Eye (tissue), 1 donor: Measurements from ENCODE around the gene ARID1B.

Experiments
- DNase-seq: peaks from one replicate; pipeline ENCODE4 v3.0.0-alpha.2; 2015

Gene ARID1B

DNA sequence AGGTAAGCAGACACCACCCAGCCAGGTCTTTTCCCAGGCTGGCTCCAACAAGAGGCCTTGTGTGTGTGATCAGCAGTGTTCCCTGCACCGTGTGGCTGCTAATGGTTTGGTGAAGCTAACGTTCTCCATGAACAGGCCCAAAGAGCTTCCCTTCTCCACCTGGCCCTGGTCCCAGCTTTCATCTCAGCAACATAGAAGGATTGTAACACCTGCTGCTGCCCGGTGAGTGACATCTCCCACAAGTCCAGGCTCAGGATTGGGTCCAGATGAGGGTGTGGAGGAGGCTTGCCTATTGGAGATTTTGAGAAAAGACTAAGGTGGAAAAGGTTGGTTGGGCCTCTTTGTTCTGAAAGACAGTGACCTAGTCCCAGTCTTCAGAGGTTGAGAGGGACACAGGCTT, 456.5 kb downstream of the ARID1B start:
- no peak for DNase-seq

DNA sequence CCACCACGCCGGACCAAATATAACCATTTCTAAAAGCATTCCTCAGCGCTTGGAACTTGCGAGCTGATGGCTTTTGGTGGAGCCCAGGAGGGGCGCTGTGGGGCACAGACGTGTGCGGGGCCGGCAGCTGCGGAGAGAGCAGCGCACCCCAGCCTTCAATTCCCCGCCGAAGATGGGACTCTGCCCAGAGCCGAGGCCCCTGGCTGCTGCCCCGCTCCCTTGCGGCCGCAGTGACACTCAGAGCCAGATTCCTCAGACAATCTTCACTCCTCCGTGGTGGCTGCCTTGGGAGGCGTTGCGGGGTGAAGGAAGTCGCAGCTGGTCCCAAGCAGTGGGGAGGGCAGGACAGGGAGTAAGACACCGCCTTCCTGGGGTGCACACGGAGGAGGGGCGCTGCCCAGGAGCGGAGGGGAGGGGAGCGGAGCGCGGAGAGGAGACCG, 458.4 kb downstream of the ARID1B start:
- peak; percentile 90 for DNase-seq

DNA sequence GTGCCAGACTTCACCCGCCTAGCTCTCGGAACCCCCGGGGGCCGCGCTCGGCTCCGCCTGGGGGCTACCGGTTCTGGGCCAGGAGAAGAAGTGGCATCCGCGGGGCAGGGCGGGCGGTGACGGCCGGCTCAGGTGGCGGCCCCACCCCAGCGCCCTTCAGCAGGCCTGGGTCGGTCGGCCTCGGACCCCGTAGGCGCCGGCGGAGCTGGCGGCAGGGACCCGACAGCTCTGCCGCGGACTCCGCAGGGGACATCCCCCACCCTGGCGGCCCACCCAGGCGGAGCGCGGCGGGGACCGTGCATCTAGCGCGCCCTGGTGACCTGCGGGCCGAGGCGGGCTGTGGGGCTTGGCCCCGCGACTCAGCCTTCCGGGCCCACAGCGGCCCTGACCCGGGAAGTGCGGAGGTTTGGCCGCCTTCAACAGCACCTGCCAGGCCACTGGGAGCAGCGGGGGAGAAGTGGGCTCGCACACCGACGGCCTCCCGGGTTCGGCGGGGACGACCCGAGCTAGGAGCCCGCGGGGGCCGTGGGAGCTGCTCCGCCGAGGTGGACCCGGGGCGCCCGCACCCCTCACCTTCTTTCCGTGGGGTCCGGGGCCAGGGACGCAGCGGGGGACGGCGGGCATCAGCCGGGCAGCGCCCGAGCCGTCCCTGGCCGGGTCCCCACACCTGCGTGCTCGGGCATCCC, 459.0 kb downstream of the ARID1B start:
- peak; percentile 52 for DNase-seq

DNA sequence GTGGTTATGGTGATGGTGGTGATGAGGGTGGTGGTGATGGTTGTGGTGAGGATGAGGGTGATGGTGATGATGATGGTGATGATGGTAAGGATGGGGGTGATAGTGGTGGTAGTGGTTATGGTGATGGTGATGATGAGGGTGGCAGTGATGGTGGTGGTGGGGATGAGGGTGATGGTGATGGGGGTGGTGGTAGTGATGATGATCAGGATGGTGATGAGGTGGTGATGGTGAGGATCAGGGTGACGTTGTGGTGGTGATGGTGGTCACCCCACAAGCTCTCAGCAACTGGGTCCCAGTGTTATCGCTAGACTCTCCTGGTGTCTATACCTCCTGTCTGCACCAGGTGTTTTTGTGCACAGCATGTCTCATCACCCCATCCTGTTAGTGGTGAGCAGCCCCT, 461.2 kb downstream of the ARID1B start:
- DNase-seq: no peak

DNA sequence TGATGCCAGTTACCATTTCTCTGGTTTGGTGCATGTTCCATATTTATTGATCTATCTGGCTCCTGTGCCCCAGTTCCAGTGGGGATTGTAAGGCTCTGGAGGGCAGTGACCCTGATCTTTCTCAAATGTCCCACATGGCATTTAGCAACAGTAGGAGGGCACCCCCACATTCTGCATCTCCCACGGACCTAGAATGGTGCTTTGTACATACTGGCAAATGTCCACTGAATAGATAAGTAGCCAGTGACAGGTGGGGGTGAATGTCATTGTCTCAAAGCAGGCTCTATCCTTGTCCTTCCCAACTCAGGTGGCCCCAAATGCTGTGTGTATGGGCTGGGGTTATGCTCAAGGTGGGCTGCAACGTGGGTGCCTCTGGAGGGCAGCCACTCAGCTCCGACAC, 462.0 kb downstream of the ARID1B start:
- no peak for DNase-seq

DNA sequence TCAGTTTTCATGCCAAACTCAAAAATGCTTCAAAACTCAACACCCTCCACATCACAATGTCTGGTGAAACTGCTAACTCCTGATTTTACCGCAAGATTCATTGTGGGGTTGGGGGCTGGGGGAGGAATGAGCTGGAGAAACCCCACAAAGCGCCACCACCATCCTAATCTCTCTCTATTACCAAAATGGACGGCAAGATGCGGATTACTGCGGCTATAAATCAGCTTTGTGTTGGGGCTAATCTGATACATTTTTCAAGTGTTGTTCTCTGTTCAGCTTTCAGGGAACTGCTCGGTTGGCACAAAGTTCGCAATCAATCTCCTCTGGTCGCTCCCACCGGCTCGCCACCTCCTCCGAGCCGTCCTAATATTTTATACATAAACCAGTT, 462.5 kb downstream of the ARID1B start:
- no peak for DNase-seq

DNA sequence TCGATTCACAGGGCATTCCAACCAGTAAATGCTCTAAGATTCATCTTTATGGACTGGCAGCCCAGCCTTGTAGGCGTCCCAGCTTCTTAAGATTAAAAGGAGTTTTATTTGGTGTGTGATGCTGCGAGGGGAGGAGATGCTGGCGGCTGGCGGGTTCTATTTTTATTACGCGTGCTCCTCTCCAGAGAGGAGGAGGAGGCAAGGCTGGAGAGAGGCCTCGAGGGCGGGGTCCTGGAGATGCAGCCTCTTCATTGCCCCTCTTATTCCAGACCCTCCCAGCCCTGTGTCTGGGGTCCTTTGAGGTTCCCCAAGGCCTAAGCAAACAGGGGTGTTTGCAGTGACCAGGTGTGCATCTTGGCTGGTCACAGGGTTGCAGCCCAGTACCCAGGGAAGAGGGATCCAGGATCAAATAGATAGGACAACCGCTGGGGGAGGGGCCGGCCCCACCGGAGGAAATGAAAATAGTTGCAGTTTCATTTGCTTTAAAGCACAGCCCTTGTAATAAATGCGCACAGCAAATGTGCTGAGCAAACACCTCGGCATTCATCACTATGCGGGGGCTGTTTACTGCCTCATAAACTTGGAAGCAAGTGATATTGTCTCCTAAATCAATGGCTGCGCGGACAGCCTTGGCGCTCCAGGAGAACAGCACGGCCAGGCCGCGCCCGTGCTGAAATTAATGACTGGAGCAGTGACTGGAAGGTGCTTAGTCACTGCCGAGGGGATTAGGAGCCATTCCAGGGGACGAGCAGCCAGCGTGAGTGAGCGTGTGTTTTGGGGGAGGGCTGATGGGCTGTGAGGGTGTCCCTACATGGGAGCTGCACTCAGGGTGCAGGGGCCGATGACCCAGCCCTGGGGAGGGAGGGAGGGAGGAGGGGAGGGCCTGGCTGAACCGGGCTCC, 463.1 kb downstream of the ARID1B start:
- no peak for DNase-seq

DNA sequence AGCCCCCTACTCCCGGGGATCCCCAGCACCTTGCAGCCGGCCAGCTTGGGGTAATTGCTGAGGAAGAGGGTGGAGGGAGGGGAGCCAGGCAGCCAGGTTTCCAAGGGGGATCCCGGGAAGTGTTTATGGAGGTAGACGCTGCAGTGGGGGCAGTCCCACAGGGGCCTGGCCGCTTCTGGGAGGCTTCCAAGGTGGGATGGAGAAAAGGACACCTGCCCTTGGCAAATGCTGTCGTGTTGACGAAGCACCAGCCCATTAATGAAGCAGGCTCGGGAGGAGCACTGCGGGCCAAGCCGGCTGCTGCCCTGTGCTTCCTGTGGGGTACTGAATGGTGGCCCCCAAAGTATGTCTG, 463.8 kb downstream of the ARID1B start:
- DNase-seq: no peak

DNA sequence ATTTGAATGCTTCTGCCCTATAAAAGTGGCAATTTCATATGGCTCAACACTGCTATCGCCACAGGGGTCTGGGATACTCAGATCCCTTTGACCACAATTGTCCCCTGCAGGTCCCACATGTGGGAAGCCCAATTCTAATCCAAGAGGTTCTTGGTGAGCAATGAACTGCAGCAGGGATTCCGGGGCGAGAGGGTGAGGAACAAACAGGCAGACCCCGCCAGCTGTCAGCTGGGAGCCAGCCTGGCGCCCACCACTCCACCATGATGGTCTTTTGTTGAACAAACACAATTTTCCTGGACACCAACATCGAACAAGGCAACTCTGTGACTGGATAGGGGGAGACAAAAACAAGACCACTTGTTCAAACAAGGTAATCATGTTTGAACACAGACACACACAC, 465.6 kb downstream of the ARID1B start:
- no peak for DNase-seq

DNA sequence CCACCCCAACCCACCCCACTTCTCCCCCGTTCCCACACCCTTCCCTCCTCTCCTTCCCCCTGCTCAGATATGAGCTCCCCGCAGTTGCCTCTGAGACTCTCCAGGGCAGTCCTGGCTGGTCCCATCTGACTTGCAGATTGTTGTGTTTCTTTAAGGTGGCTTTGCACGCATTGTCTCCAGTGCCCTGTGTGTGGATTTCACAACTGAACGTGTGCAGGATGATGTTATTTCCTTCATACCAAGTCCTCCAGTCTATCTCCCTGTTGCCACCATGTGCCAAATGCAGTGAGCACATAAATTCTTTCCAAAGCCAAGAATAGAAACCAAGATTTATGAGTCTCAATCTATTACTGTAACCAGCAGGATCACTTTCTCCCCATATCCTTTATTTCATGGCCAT, 467.0 kb downstream of the ARID1B start:
- no peak for DNase-seq

DNA sequence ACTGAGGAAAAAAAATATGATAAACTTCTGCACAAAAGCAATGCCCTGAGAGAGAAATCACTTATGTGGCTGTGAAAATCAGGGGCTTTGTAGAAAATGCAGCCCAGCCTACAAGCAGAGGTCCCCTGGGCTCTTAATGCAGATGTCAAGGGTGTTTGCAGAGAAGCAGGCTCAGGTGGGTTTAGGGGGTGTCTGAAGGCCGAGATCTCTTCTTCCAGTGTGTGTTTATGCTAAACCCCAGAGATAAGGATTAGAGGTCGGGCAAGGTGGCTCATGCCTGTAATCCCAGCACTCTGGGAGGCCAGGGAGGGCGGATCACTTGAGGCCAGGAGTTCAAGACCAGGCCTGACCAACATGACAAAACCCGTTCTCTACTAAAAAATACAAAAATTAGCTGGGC, 467.6 kb downstream of the ARID1B start:
- DNase-seq: no peak

DNA sequence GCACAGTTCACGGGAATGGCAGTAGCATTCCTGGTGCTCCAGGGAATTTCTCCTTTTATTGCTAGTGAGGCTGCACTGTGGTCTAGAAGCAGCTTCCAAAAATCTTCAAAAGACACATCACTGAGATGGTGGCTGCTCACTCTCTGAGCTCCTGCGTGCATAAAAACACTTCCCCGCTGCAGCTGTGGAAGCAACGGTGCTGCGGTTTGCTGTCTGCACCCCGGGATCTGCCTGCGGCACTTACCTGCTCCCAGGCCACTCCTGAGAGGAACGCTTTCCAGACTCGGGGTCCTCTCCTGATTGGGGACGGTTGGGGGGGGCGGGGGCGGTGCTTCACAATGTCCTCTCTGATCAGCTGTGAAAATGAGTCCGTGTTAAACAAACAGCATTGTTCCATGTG, 468.3 kb downstream of the ARID1B start:
- DNase-seq: no peak

DNA sequence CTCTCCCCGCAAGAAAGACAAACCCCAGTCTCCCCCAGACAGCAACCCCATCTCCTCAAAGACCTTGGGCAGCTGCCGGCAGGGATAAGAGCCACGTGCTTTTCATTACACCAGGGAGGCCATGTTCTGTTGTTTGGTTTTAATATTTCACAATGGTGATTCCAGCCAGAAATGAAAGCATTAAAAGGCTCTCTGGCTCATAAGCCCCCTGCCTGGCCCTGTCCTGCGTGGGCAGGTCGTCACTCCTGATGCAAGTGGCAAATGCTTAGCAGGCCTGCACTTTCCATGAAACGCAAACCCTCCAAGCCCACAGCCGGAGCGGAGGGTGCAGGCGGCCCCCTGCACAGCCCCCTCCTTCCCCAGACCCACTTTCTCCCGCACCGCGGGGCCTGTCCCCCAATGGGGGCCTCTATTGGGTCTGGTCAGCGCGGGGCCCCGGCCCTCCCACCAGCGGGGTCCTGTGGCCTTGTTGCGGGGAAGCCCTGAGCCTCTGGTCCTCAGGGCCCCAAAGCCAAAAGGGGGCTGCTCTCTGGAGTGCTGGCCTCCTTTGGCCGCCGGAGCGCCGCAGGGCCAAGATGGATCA, 469.0 kb downstream of the ARID1B start:
- DNase-seq: no peak

DNA sequence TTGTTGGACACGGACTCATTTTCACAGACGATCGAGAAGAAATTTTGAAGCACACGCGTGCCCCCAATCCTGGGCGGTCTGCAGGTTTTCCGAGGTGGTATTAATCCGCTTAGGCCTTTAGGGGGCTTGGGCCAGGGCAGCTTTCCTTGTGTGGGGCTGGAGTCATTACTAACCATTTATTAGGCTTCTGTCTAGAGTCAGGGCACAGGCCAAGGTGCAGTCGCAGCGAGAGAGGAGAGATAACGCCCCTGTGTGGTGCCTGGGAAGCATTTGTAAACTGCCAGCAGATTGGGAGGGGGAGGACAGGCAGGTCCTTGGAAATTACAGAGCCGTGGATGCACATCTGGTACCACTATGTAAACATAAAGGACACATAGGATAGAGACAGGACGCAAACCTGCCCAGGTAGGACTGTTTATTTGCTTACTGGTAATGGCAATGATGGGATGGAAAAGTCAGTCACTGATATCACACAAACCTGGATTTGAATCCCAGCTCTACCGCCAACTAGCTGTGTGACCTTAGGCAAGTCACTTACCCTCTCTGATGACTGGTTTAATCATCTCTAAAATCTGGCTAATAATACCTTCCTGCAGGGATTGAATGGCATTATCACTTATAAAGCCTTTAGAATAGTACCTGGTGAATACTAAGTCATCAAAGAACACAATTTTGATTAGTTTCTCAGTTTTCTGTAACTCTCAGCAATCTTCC, 469.8 kb downstream of the ARID1B start:
- DNase-seq: no peak

DNA sequence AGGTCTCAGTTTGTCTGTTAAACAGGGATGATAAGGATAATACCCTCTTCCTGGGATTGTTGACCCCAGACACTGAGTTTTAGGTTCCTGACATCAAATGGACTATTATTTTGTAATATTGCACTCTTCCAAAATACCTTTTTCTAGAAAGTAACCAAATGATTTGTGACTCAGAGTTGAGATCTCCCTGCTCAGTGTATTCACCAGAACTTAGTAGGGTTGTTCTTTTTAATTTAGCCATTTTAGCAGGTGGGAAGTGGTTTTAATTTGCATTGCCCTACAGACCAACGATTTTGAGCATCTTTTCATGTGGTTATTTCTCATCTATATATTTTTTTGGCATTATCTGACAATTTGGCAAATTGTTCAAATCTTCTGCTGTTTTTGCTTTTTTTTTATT, 471.1 kb downstream of the ARID1B start:
- DNase-seq: no peak

DNA sequence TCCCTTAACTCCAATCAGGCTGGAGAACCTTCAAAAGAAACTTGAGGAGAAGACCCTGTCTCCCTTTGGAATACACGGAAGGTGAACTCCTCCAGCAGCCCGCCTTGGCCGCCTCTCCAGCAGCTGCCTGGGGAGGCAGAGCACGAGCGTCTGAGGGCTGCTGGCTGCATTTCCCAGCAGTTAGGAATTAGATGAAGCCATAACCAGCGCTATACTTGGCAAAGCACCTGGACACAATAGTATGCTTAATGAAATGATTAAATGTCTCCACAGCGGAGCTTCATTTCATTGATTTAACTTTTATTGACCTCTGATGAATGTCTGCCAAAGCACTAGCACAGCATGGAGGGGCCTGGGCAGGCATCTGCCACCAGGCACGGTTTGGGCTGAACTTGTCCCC, 472.6 kb downstream of the ARID1B start:
- no peak for DNase-seq

DNA sequence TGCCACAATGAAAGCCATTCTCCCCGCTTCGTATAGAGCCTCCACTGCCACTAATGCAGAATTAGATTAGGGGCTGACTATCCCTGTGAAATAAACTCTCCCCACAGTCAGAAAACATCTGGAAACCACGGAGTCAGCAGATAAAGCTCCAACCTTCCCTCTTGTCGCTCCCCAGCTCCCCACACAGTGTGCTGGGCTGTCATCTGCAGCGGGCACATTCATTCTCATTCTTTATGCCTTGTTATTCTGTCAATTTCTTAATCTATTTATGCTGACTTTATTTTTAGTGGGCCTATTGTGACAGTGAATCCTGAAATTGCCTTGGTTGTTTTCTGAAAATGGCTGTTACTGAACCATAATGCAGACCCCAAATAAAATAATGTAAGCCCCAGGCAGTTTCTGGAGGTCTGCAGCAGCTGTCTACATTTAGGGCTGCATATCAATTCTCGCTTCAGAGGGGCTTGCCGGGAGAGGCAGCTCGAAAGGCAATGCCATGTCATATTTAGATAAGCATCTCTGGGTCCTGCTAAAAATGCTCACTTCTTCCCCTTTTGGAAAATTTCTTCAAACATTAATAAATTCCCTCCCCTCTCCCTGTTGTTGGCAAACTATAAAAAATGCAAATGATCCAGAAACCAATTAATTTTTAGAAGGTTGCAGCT, 474.5 kb downstream of the ARID1B start:
- DNase-seq: no peak

DNA sequence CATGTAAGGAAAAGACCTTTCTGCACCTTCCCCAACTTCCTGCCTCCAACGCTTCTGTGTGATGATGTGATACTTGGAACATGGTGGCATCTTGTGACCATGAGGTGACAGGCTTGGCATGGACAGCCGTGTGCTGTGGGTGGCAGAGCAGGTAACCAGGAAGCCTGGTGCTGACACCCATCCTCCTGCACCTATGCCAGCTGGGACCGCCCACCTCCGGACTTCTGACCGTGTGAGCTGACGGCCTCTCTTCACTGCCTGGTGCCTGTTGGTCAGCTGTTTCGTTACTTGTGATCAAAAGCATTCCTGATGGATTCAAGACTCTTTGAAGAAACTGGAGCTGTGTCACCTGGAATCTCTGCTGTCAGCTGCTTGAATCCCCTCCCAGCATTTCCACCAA, 475.8 kb downstream of the ARID1B start:
- no peak for DNase-seq

DNA sequence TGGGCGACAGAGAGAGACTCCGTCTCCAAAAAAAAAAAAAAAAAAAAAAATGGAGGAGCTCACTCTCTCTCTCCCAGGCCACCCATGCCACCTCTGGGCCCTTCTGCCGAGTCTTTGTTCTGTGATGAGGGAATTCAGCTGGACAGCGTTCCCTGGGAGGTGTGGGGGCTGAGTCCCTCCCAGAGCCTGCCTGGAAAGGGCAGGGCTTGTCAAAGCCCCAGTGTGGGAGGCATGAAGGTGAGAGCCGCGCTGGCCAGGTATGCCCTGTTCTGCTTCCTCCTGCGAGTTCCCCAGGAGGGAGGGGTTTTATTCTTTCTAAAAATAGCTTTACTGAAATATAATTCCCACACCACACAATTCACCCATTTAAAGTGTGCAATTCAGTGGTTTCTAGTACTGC, 476.5 kb downstream of the ARID1B start:
- DNase-seq: no peak

DNA sequence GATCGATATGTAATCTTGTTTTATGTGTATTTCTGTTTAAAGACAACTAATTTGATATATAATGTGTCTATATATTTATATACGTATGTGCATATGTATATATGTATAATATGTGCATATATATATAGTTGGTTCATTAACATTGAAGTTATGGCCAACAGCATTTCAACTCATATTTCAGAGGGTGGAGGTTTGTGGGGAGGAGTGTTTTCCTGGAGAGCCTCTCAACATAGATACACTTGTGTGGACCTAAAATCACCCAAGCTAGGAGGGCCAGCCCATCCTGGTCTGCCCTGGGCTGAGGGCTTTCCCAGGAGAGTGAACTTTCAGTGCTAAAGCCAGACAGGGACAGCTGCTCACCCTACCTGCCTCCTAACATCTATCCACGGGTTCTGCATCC, 477.4 kb downstream of the ARID1B start:
- DNase-seq: no peak

DNA sequence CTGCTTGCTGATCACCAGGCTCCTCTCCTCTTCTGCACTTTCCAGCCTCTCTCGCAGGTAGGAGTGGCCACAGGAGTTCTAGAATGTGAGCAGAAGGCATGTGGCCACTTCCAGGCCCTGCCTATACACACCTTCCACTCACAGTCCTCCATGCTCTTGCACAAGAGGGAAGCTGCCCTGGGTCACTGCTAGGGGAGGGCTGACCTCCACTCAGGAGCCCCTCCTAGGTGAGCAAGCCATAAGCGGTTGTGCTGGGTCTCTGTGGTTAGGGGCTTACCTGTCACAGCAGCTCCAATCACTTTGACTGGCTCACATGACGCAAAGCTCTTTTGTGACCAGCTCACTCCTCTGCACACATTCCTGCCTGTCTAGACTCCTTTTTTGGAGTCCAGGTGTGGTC, 477.9 kb downstream of the ARID1B start:
- DNase-seq: no peak

DNA sequence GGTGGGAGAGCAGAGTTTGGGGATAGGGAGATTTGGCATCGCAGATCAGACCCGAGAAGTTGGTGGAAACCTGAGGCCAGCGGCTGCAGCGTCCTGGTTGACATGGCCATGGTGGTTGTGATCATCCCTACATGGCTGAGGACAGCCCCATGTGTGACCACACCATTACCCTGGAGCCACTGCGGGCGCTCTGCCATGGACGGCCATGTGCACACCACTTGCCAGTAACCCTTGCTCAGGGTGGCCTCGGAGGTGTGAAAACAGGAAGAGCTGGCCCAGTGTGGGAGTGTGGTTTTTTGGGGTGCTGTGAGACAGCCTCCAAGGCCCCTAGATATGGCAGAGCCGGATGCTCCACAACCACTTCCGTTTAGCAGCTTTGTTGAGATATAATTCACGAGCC, 481.7 kb downstream of the ARID1B start:
- no peak for DNase-seq

DNA sequence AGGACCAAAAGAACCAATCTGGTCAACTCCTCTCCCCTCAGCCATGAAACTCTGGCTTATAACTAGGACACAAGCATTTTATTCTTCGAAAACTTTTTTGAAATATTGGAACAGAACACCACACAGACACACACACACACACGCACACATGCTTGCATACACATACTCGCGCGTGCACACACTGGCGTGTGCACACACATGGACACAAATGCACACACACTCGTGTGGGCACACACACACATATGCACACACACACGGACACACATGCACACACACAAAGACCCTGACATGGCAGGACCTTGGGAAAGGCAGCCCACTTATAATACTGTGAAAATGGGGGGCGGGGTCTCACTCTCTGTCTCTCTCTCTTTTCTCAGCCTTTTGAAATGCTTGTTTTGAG, 482.3 kb downstream of the ARID1B start:
- no peak for DNase-seq
